ENCODE measurements around the gene BEST4.

GRCh38 chr1:44743211-44743610 is 44.8 kb downstream of the BEST4 start:
- TF ChIP-seq EZH2 (IDR thresholded peaks at IDR 0.05; ENCODE audit: low read depth) (no peak), CTCF (conservative IDR thresholded peaks at IDR 0.05) (no peak)

Measured in PC-9 (cell line).